ENCODE data around the gene CCDC191. TPM values are rescaled to one million over a fixed set of nuclear protein-coding genes. Genes with fewer than 3 reads are reported as not detected.

Gene CCDC191
- total RNA-seq, 4 donors from 2014 or later, result 5.7 to 27.7 (median 11.7) TPM

GRCh38 chr3:113983544-113983943 is 72.8 kb downstream of the CCDC191 start:
- DNase-seq, result no peak
- in situ Hi-C loops (cut with MboI; ENCODE audit: low pct_ligation_motif_present in 1 of 4, low pct_unique_long_range_greater_than_20kb in 1 of 4, low sequenced_read_pairs in 3 of 4), result no loop called here
- H3K36me3 ChIP-seq, result peaks cover 0 to 11% (median 2%) of the 10 kb centered on the region in 4 donors
- intact Hi-C loops (cut with DNase I; ENCODE audit: low total_unique reads), result no loop called here
- H3K4me3 ChIP-seq, result no peak overlapping the region
- no peaks in the 10 kb centered on the region for H3K4me1 ChIP-seq
- H3K27me3 ChIP-seq, result no peaks in the 10 kb centered on the region
- H3K9me3 ChIP-seq, result no peaks in the 10 kb centered on the region
- no peak for TF ChIP-seq POLR2AphosphoS5 (IDR thresholded peaks at IDR 0.05)
- no peak for TF ChIP-seq POLR2A (IDR thresholded peaks at IDR 0.05)
- TF ChIP-seq CTCF (IDR thresholded peaks at IDR 0.05), result no peak
- no peak for TF ChIP-seq EP300 (IDR thresholded peaks at IDR 0.05; ENCODE audit: low read depth)
- H3K27ac ChIP-seq, result no peak overlapping the region
- 96 to 100% methylated on average over 3 of the region's 3 CpGs for WGBS, 2 donors (ENCODE audit: low coverage in 1 of 2)

GRCh38 chr3:113981803-113982202 is 74.5 kb downstream of the CCDC191 start:
- intact Hi-C loops (cut with DNase I; ENCODE audit: low total_unique reads), result no loop called here
- Histone ChIP-seq H3K27me3 (no peaks in the 10 kb centered on the region), H3K9me3 (no peaks in the 10 kb centered on the region), H3K4me3 (no peak overlapping the region), H3K36me3 (peaks cover 0 to 17% (median 2%) of the 10 kb centered on the region in 4 donors), H3K4me1 (no peaks in the 10 kb centered on the region), H3K27ac (no peak overlapping the region)
- TF ChIP-seq POLR2AphosphoS5 (IDR thresholded peaks at IDR 0.05) (no peak), POLR2A (IDR thresholded peaks at IDR 0.05) (no peak), CTCF (IDR thresholded peaks at IDR 0.05) (no peak), EP300 (IDR thresholded peaks at IDR 0.05; ENCODE audit: low read depth) (no peak)
- no peak for DNase-seq
- in situ Hi-C loops (cut with MboI; ENCODE audit: low pct_ligation_motif_present in 1 of 4, low pct_unique_long_range_greater_than_20kb in 1 of 4, low sequenced_read_pairs in 3 of 4), result no loop called here

GRCh38 chr3:113979916-113980315 is 76.4 kb downstream of the CCDC191 start:
- no peak for DNase-seq
- H3K36me3 ChIP-seq, result peaks cover 0 to 14% (median 2%) of the 10 kb centered on the region in 4 donors
- H3K4me3 ChIP-seq, result no peak overlapping the region
- H3K4me1 ChIP-seq, result no peaks in the 10 kb centered on the region
- TF ChIP-seq POLR2A (IDR thresholded peaks at IDR 0.05) (no peak), POLR2AphosphoS5 (IDR thresholded peaks at IDR 0.05) (no peak), EP300 (IDR thresholded peaks at IDR 0.05; ENCODE audit: low read depth) (no peak), CTCF (IDR thresholded peaks at IDR 0.05) (no peak)
- in situ Hi-C loops (cut with MboI; ENCODE audit: low pct_ligation_motif_present in 1 of 4, low pct_unique_long_range_greater_than_20kb in 1 of 4, low sequenced_read_pairs in 3 of 4), result no loop called here
- 94% methylated on average over 1 of the region's 1 CpG; no CpG with 5 or more reads in 1 of the 2 donors for WGBS, 2 donors (ENCODE audit: low coverage in 1 of 2)
- intact Hi-C loops (cut with DNase I; ENCODE audit: low total_unique reads), result no loop called here
- H3K9me3 ChIP-seq, result no peaks in the 10 kb centered on the region
- no peaks in the 10 kb centered on the region for H3K27me3 ChIP-seq
- no peak overlapping the region for H3K27ac ChIP-seq

- 88 to 100% methylated on average over 2 to 4 of the region's 4 CpGs for WGBS, 2 donors (ENCODE audit: low coverage in 1 of 2)
- H3K9me3 ChIP-seq, result peaks cover 13% of the 10 kb centered on the region in 2 donors
- intact Hi-C loops (cut with DNase I; ENCODE audit: low total_unique reads), result no loop called here
- H3K4me1 ChIP-seq, result no peaks in the 10 kb centered on the region
- peaks cover 0 to 19% (median 8%) of the 10 kb centered on the region in 4 donors for H3K36me3 ChIP-seq
- no peak for DNase-seq
- H3K27me3 ChIP-seq, result no peaks in the 10 kb centered on the region
- in situ Hi-C loops (cut with MboI; ENCODE audit: low pct_ligation_motif_present in 1 of 4, low pct_unique_long_range_greater_than_20kb in 1 of 4, low sequenced_read_pairs in 3 of 4), result no loop called here
- H3K4me3 ChIP-seq, result no peak overlapping the region
- H3K27ac ChIP-seq, result no peak overlapping the region
- TF ChIP-seq CTCF (IDR thresholded peaks at IDR 0.05), result no peak
- TF ChIP-seq POLR2A (IDR thresholded peaks at IDR 0.05), result no peak
- no peak for TF ChIP-seq EP300 (IDR thresholded peaks at IDR 0.05; ENCODE audit: low read depth)
Measured at GRCh38 chr3:113977822-113978221, 78.5 kb downstream of the CCDC191 start.
